Stomach (tissue), 4 donors: ENCODE data around the gene IL1A.

Experiments used
- POLR2A ChIP-seq, 4 donors: fragments of 450-650 bp; IDR thresholded peaks; one replicate each; pipeline ENCODE4 v1.6.1; 2016; ENCODE audit warnings: antibody characterized with exemption in 4 of 4, control low read depth in 2 of 4, mild to moderate bottlenecking in 1 of 4, moderate library complexity in 1 of 4
- POLR2AphosphoS5 ChIP-seq, 3 donors: sonication (generic); formaldehyde crosslinking; IDR thresholded peaks; one replicate each; pipeline ENCODE4 v1.6.1; 2016; ENCODE audit warnings: antibody characterized with exemption in 3 of 3
- TF ChIP-seq, protein P1 (sequence below), 7 experiments: fragments of 450-650 bp in 4 of 7; fragments of 200-600 bp in 3 of 7; sonication (generic) in 3 of 7; IDR thresholded peaks; one replicate each; pipeline ENCODE4 v1.5.1; 2016 to 2019; ENCODE audit warnings: antibody characterized with exemption in 7 of 7, control low read depth in 2 of 7, mild to moderate bottlenecking in 1 of 7

DNA sequence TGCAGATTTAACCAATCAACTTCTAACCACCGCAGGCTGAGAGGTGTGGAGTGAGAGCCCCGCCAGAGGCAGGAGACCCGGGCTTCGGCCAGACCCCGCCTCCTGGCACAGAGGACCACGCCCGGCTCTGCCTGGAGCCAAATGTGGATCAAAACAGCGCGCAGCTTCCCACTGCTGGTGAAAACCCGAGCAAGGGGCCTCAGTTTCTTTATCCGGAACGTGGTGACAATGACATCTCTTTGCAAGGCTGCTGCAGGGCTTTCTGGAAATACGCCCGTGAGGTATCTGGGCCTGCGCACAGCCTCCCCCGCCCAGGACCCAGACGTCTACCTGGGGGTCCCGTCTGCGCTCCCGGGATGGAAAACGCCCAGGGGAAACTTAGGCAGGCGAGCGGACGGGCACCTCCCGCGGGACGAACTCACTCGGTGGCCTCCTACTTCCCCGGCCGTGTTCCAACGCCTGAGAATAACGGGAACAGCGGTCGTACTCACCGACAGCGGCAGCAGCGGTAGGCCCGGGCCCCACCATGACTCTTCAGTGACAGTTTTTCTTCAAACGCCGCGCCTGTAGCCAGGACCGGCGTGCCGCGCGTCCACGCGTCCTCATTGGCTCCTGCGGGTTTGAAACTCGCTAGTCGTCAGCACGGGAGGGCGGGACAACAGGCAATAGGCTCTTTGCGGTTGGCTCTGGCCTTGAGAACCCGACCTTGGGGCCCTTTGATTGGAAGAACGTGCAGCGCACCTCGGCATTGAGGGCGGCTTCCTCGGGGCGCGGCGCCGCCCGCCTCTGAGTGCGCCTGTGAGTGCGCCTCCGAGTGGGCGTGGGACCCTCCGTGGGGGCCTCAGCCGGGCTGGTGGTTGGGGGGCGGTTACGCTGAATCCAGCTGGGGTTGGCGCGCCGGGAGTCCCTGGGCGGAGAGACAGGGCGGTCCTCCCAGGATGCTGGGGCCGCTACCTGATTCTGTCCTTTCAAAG is 19.9 kb downstream of the IL1A start, which contains the start of gene CKAP2L:
- TF ChIP-seq, protein P1, sequence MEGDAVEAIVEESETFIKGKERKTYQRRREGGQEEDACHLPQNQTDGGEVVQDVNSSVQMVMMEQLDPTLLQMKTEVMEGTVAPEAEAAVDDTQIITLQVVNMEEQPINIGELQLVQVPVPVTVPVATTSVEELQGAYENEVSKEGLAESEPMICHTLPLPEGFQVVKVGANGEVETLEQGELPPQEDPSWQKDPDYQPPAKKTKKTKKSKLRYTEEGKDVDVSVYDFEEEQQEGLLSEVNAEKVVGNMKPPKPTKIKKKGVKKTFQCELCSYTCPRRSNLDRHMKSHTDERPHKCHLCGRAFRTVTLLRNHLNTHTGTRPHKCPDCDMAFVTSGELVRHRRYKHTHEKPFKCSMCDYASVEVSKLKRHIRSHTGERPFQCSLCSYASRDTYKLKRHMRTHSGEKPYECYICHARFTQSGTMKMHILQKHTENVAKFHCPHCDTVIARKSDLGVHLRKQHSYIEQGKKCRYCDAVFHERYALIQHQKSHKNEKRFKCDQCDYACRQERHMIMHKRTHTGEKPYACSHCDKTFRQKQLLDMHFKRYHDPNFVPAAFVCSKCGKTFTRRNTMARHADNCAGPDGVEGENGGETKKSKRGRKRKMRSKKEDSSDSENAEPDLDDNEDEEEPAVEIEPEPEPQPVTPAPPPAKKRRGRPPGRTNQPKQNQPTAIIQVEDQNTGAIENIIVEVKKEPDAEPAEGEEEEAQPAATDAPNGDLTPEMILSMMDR (IDR thresholded peaks at IDR 0.05): no peak
- TF ChIP-seq POLR2AphosphoS5 (IDR thresholded peaks at IDR 0.05) (peak in 2 of 3 donors; percentile 46 to 76), POLR2A (IDR thresholded peaks at IDR 0.05) (no peak)
